CD4-positive, alpha-beta T cell (primary cell): Measurements from ENCODE around the gene PHLDB3. TPM values are rescaled to one million over a fixed set of nuclear protein-coding genes. Genes with fewer than 3 reads are reported as not detected.
A peak's percentile ranks its signal among the peaks of the same experiment; 100 is the strongest.

Experiments
- ATAC-seq: fragments of 200-7000 bp; cut with Tn5 transposase; one replicate; pipeline ENCODE4 v1.10.0; 2022; ENCODE audit warnings: mild to moderate bottlenecking; ENCODE audit not compliant: poor library complexity
- CTCF ChIA-PET: fragments of 350-600 bp; sonication (Branson Sonifier 250); formaldehyde crosslinking; loops from one replicate; lab custom pipeline; 2021; ENCODE audit warnings: antibody characterized with exemption, inconsistent platforms; lab: Charles Lee
- POLR2A ChIA-PET: fragments of 350-600 bp; sonication (Branson Sonifier 250); formaldehyde crosslinking; loops from one replicate; lab custom pipeline; 2021; ENCODE audit warnings: antibody characterized with exemption, inconsistent platforms; lab: Charles Lee
- DNase-seq, 14 experiments: peaks; one replicate each; pipeline ENCODE4 v3.0.0-alpha.2; 2013 to 2020; ENCODE audit warnings: mixed read lengths in 2 of 14
- H3K27ac ChIP-seq, 2 donors: one replicate each; pipeline versions ENCODE4 v1.5.1 to v1.7.0; 2013; ENCODE audit warnings: low read length in 2 of 2, low read depth in 1 of 2, mild to moderate bottlenecking in 1 of 2
- H3K27me3 ChIP-seq, 2 experiments: 1 replicate in 1 of 2; 2 replicates in 1 of 2; pipeline versions ENCODE4 v1.6.1 to v1.7.0; 2013; ENCODE audit warnings: low read length in 2 of 2, control low read depth in 1 of 2, mild to moderate bottlenecking in 1 of 2, moderate library complexity in 1 of 2; ENCODE audit not compliant: insufficient read depth in 2 of 2, control insufficient read depth in 1 of 2
- H3K36me3 ChIP-seq: one replicate; pipeline ENCODE4 v1.6.1; 2013; ENCODE audit warnings: low read length, control low read depth; ENCODE audit not compliant: insufficient read depth
- H3K4me1 ChIP-seq: one replicate; pipeline ENCODE4 v1.6.1; 2013; ENCODE audit warnings: low read length, control low read depth; ENCODE audit not compliant: insufficient read depth
- H3K4me3 ChIP-seq: one replicate; pipeline ENCODE4 v1.5.1; 2013; ENCODE audit warnings: mild to moderate bottlenecking, low read length, moderate library complexity
- H3K9me3 ChIP-seq, 2 experiments: 1 replicate in 1 of 2; 2 replicates in 1 of 2; pipeline versions ENCODE4 v1.6.1 to v1.7.0; 2013; ENCODE audit warnings: low read length in 2 of 2, mild to moderate bottlenecking in 2 of 2, control low read depth in 1 of 2, moderate library complexity in 1 of 2; ENCODE audit not compliant: control insufficient read depth in 1 of 2, insufficient read depth in 1 of 2
- H3K27ac Mint-ChIP-seq: one replicate; pipeline ENCODE4 v1.8.0; 2020; ENCODE audit warnings: mixed read lengths
- H3K27me3 Mint-ChIP-seq: one replicate; pipeline ENCODE4 v1.8.0; 2021; ENCODE audit warnings: mixed read lengths
- H3K36me3 Mint-ChIP-seq: one replicate; pipeline ENCODE4 v1.8.0; 2021; ENCODE audit warnings: low read depth, mixed read lengths
- H3K4me1 Mint-ChIP-seq: one replicate; pipeline ENCODE4 v1.8.0; 2021; ENCODE audit warnings: low read depth, mixed read lengths
- H3K4me3 Mint-ChIP-seq: one replicate; pipeline ENCODE4 v1.8.0; 2020; ENCODE audit warnings: mild to moderate bottlenecking, mixed read lengths
- H3K9me3 Mint-ChIP-seq: one replicate; pipeline ENCODE4 v1.8.0; 2020; ENCODE audit warnings: mixed read lengths
- CTCF ChIP-seq: fragments of 200-600 bp; IDR thresholded peaks from one replicate; pipeline ENCODE4 v1.8.0; 2022; ENCODE audit warnings: antibody characterized with exemption, mild to moderate bottlenecking
- intact Hi-C, 2 experiments: fragments of 100-400 bp; cut with DNase I in 1 of 2; cut with micrococcal nuclease in 1 of 2; formaldehyde crosslinking; loops; one replicate each; pipeline versions ENCODE4 v1.15.1 to v1.9.0; 2023 to 2025; cut with DNase I, micrococcal nuclease
- total RNA-seq, 174 experiments: library from RNA in 2 of 174; stranded (reverse) in 2 of 174; gene quantifications; one replicate each; pipeline ENCODE4 v1.2.3 and lab custom pipeline; 2021 to 2026

PHLDB3 gene
- total RNA-seq, 2 experiments from 2014 or later = 75.1 to 77.4 TPM

GRCh38 chr19:43538922-43539321, 34.4 kb upstream of the PHLDB3 start:
- Histone ChIP-seq H3K36me3 (peaks cover 50% of the 10 kb centered on the region), H3K9me3 (peaks cover 0 to 7% of the 10 kb centered on the region in 2 experiments), H3K27me3 (no peaks in the 10 kb centered on the region), H3K27ac (no peak overlapping the region), H3K4me1 (peaks cover 5% of the 10 kb centered on the region), H3K4me3 (no peak overlapping the region)
- no peak for ATAC-seq
- Mint-ChIP-seq H3K36me3 (peaks cover 64% of the 10 kb centered on the region), H3K4me3 (no peak overlapping the region), H3K4me1 (peaks cover 7% of the 10 kb centered on the region), H3K27me3 (no peaks in the 10 kb centered on the region), H3K9me3 (peaks cover 4% of the 10 kb centered on the region), H3K27ac (no peak overlapping the region)
- DNase-seq = no peak
- no peak for TF ChIP-seq CTCF
- intact Hi-C loops = loop anchor here in 1 of 2 experiments (5.0 to 10.0 kb wide), 2 partner anchors 53 to 216 kb away; partner anchors contain the start of gene SMG9
- POLR2A ChIA-PET = no interaction called here
- CTCF ChIA-PET = no interaction called here

GRCh38 chr19:43534816-43535761, 30.5 kb upstream of the PHLDB3 start:
- TF ChIP-seq CTCF = peak; percentile 32
- Mint-ChIP-seq H3K27me3 (no peaks in the 10 kb centered on the region), H3K4me1 (peaks cover 21% of the 10 kb centered on the region), H3K9me3 (peaks cover 4% of the 10 kb centered on the region), H3K27ac (peak overlapping the region; percentile 92), H3K36me3 (peaks cover 34% of the 10 kb centered on the region), H3K4me3 (peak overlapping the region; percentile 84)
- peak overlapping the region; percentile 53 to 61 for H3K27ac ChIP-seq
- POLR2A ChIA-PET = interaction anchor here (0.5 to 4.9 kb wide), 7 partner anchors 9 to 71 kb away, joined by 3 to 44 read pairs (median 7); partner anchors contain the start of genes IRGQ, LYPD3 and ZNF576
- H3K27me3 ChIP-seq = no peaks in the 10 kb centered on the region
- H3K36me3 ChIP-seq = peaks cover 16% of the 10 kb centered on the region
- intact Hi-C loops = loop anchor here in 1 of 2 experiments (5.0 to 10.0 kb wide), 2 partner anchors 57 to 220 kb away; partner anchors contain the start of gene SMG9
- ATAC-seq (no peak), DNase-seq (peak in 7 of 14 experiments; percentile 16 to 60 (median 41))
- CTCF ChIA-PET = interaction anchor here (1.1 to 1.5 kb wide), 2 partner anchors 10 to 20 kb away, joined by 3 to 10 read pairs (median 5); no protein-coding TSS in a partner anchor
- H3K9me3 ChIP-seq = peaks cover 0 to 7% of the 10 kb centered on the region in 2 experiments
- H3K4me1 ChIP-seq = peaks cover 21% of the 10 kb centered on the region
- no peak overlapping the region for H3K4me3 ChIP-seq

- peaks cover 21% of the 10 kb centered on the region for H3K4me1 ChIP-seq
- peaks cover 0 to 7% of the 10 kb centered on the region in 2 experiments for H3K9me3 ChIP-seq
- Mint-ChIP-seq H3K27ac (peak overlapping the region; percentile 92), H3K4me3 (peak overlapping the region; percentile 96), H3K4me1 (peaks cover 21% of the 10 kb centered on the region), H3K36me3 (peaks cover 26% of the 10 kb centered on the region), H3K27me3 (no peaks in the 10 kb centered on the region), H3K9me3 (peaks cover 3% of the 10 kb centered on the region)
- peak overlapping the region; percentile 77 for H3K4me3 ChIP-seq
- H3K27me3 ChIP-seq = no peaks in the 10 kb centered on the region
- ChIA-PET POLR2A (interaction anchor here (0.5 to 4.9 kb wide), 10 partner anchors 9 to 134 kb away, joined by 3 to 44 read pairs (median 15); partner anchors contain the start of genes IRGQ, LYPD3 and ZNF576), CTCF (interaction anchor here (0.9 to 2.1 kb wide), 6 partner anchors 9 to 102 kb away, joined by 3 to 8 read pairs (median 6); no protein-coding TSS in a partner anchor)
- ATAC-seq (no peak), DNase-seq (peak in 1 of 14 experiments; percentile 32)
- peak overlapping the region; percentile 53 to 61 for H3K27ac ChIP-seq
- intact Hi-C loops = loop anchor here in 1 of 2 experiments (10.0 kb wide), 1 partner anchor 220 kb away; the partner anchor contains the start of gene SMG9
- no peak for TF ChIP-seq CTCF
- H3K36me3 ChIP-seq = peaks cover 11% of the 10 kb centered on the region
Observed at GRCh38 chr19:43534305-43534815, 29.8 kb upstream of the PHLDB3 start.
